Liver (tissue), 9 donors: Measurements from ENCODE around the gene FAM163A. TPM values are rescaled to one million over a fixed set of nuclear protein-coding genes. Genes with fewer than 3 reads are reported as not detected.

Experiments used
- DNase-seq: peaks from one replicate; pipeline ENCODE4 v3.0.0-alpha.2; 2017; ENCODE audit warnings: low spot score
- H3K27ac ChIP-seq, 2 donors: one replicate each; pipeline ENCODE4 v1.7.0; 2013; ENCODE audit warnings: inconsistent platforms in 2 of 2, low read length in 2 of 2, control low read depth in 1 of 2, low read depth in 1 of 2, mild to moderate bottlenecking in 1 of 2
- H3K27me3 ChIP-seq, 4 donors: one replicate each; pipeline versions ENCODE4 v1.6.1 to v1.7.0; 2013; ENCODE audit warnings: low read length in 3 of 4, inconsistent platforms in 1 of 4, mild to moderate bottlenecking in 1 of 4, moderate library complexity in 1 of 4; ENCODE audit not compliant: control insufficient read depth in 4 of 4, insufficient read depth in 4 of 4
- H3K36me3 ChIP-seq, 4 donors: one replicate each; pipeline versions ENCODE4 v1.6.1 to v1.7.0; 2013; ENCODE audit warnings: low read length in 3 of 4, mild to moderate bottlenecking in 3 of 4, low read depth in 1 of 4, moderate library complexity in 1 of 4; ENCODE audit not compliant: control insufficient read depth in 4 of 4, insufficient read depth in 3 of 4
- H3K4me1 ChIP-seq, 4 donors: one replicate each; pipeline versions ENCODE4 v1.6.1 to v1.7.0; 2013; ENCODE audit warnings: low read length in 3 of 4, mild to moderate bottlenecking in 3 of 4, moderate library complexity in 1 of 4; ENCODE audit not compliant: control insufficient read depth in 4 of 4, insufficient read depth in 4 of 4
- H3K4me3 ChIP-seq, 3 donors: one replicate each; pipeline versions ENCODE4 v1.6.1 to v1.7.0; 2013; ENCODE audit warnings: low read length in 3 of 3, control low read depth in 1 of 3, low read depth in 1 of 3, mild to moderate bottlenecking in 1 of 3
- H3K9ac ChIP-seq, 2 donors: one replicate each; pipeline ENCODE4 v1.7.0; 2013; ENCODE audit warnings: low read length in 2 of 2, mild to moderate bottlenecking in 2 of 2, moderate library complexity in 2 of 2, control low read depth in 1 of 2, low read depth in 1 of 2
- H3K9me3 ChIP-seq, 4 donors: one replicate each; pipeline versions ENCODE4 v1.6.1 to v1.7.0; 2013; ENCODE audit warnings: low read length in 3 of 4; ENCODE audit not compliant: control insufficient read depth in 4 of 4
- CTCF ChIP-seq: fragments of 150-350 bp; IDR thresholded peaks from 2 replicates; pipeline ENCODE4 v1.5.1; 2017; ENCODE audit warnings: improper control_type of control experiment, low read depth, low read length; ENCODE audit not compliant: missing input control
- EGR1 ChIP-seq, 2 donors: IDR thresholded peaks; 2 replicates each; pipeline ENCODE4 v1.6.1; 2016 to 2018; ENCODE audit warnings: antibody characterized with exemption in 2 of 2, low read depth in 2 of 2
- FOXA1 ChIP-seq: IDR thresholded peaks from 2 replicates; pipeline ENCODE4 v1.6.1; 2016; ENCODE audit warnings: antibody characterized with exemption
- FOXA2 ChIP-seq: IDR thresholded peaks from 2 replicates; pipeline ENCODE4 v1.6.1; 2016; ENCODE audit warnings: antibody characterized with exemption
- GABPA ChIP-seq, 2 donors: IDR thresholded peaks in 1 of 2; conservative IDR thresholded peaks in 1 of 2; 2 replicates each; pipeline ENCODE4 v1.6.1; 2016; ENCODE audit warnings: antibody characterized with exemption in 2 of 2, mild to moderate bottlenecking in 1 of 2, moderate library complexity in 1 of 2
- HNF4A ChIP-seq, 2 donors: conservative IDR thresholded peaks; 2 replicates each; pipeline ENCODE4 v1.6.1; 2016; ENCODE audit warnings: antibody characterized with exemption in 2 of 2, mild to moderate bottlenecking in 2 of 2
- HNF4G ChIP-seq: IDR thresholded peaks from 2 replicates; pipeline ENCODE4 v1.6.1; 2016; ENCODE audit warnings: antibody characterized with exemption
- JUND ChIP-seq, 2 donors: IDR thresholded peaks; 2 replicates each; pipeline ENCODE4 v1.6.1; 2016; ENCODE audit warnings: antibody characterized with exemption in 2 of 2
- NR2F2 ChIP-seq: IDR thresholded peaks from 2 replicates; pipeline ENCODE4 v1.6.1; 2016; ENCODE audit warnings: antibody characterized with exemption
- RAD21 ChIP-seq, 2 donors: IDR thresholded peaks; 2 replicates each; pipeline ENCODE4 v1.6.1; 2016; ENCODE audit warnings: antibody characterized with exemption in 2 of 2, mild to moderate bottlenecking in 2 of 2
- RXRA ChIP-seq, 2 donors: IDR thresholded peaks; 2 replicates each; pipeline ENCODE4 v1.6.1; 2017 to 2018; ENCODE audit warnings: antibody characterized with exemption in 2 of 2, mild to moderate bottlenecking in 1 of 2
- SP1 ChIP-seq: IDR thresholded peaks from 2 replicates; pipeline ENCODE4 v1.6.1; 2018; ENCODE audit warnings: antibody characterized with exemption, mild to moderate bottlenecking
- TAF1 ChIP-seq: conservative IDR thresholded peaks from 2 replicates; pipeline ENCODE4 v1.6.1; 2016; ENCODE audit warnings: antibody characterized with exemption, mild to moderate bottlenecking
- YY1 ChIP-seq: IDR thresholded peaks from 2 replicates; pipeline ENCODE4 v1.6.1; 2016; ENCODE audit warnings: antibody characterized with exemption, mild to moderate bottlenecking
- WGBS: extraction: QIAGEN DNeasy Blood & Tissue Kit; methylation state at CpG from one replicate; pipeline ENCODE4 v1.1.7; 2013; 5-methylcytosine and 5-hydroxymethylcytosine counted together
- polyA plus RNA-seq, 2 donors: library from polyadenylated mRNA; stranded (reverse) in 1 of 2; unstranded in 1 of 2; fragments of 200-250 nt in 1 of 2; fragments of >200 nt in 1 of 2; fragmentation: Nextera tagmentation in 1 of 2; extraction: Ambion mirVana in 1 of 2; gene quantifications; one replicate each; pipeline versions ENCODE4 v1.2.1 to v1.2.3, GENCODE V29; 2013 to 2015
- total RNA-seq, 2 donors: library from RNA; depleted of rRNA; stranded (reverse); fragments of >200 nt; gene quantifications; one replicate each; pipeline ENCODE4 v1.2.3, GENCODE V29; 2014
- TF ChIP-seq, protein P1 (sequence below): IDR thresholded peaks from 2 replicates; pipeline ENCODE4 v1.6.1; 2016; ENCODE audit warnings: antibody characterized with exemption
- TF ChIP-seq, protein P2 (sequence below): IDR thresholded peaks from 2 replicates; pipeline ENCODE4 v1.6.1; 2016; ENCODE audit warnings: antibody characterized with exemption
- TF ChIP-seq, protein P3 (sequence below): IDR thresholded peaks from 2 replicates; pipeline ENCODE4 v1.6.1; 2016; ENCODE audit warnings: antibody characterized with exemption
- TF ChIP-seq, protein P4 (sequence below): IDR thresholded peaks from 2 replicates; pipeline ENCODE4 v1.6.1; 2016; ENCODE audit warnings: antibody characterized with exemption, mild to moderate bottlenecking
- donor health status: healthy.
- donor health status: healthy.
- donor health status: healthy.
- donor health status: healthy.
- donor health status: healthy.

The FAM163A gene
- total and polyA plus RNA-seq, 4 donors, result 0.07 TPM; not detected in 3

- H3K27me3 ChIP-seq, result no peaks in the 10 kb centered on the region
- H3K9me3 ChIP-seq, result no peaks in the 10 kb centered on the region
- H3K27ac ChIP-seq, result no peak overlapping the region
- no peak overlapping the region for H3K4me3 ChIP-seq
- 88% methylated on average over 9 of the region's 9 CpGs for WGBS
- H3K36me3 ChIP-seq, result no peaks in the 10 kb centered on the region
- H3K9ac ChIP-seq, result no peak overlapping the region
- TF ChIP-seq, protein P1, sequence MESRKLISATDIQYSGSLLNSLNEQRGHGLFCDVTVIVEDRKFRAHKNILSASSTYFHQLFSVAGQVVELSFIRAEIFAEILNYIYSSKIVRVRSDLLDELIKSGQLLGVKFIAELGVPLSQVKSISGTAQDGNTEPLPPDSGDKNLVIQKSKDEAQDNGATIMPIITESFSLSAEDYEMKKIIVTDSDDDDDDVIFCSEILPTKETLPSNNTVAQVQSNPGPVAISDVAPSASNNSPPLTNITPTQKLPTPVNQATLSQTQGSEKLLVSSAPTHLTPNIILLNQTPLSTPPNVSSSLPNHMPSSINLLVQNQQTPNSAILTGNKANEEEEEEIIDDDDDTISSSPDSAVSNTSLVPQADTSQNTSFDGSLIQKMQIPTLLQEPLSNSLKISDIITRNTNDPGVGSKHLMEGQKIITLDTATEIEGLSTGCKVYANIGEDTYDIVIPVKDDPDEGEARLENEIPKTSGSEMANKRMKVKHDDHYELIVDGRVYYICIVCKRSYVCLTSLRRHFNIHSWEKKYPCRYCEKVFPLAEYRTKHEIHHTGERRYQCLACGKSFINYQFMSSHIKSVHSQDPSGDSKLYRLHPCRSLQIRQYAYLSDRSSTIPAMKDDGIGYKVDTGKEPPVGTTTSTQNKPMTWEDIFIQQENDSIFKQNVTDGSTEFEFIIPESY, result no peak
- TF ChIP-seq RXRA (IDR thresholded peaks at IDR 0.05), result no peak
- TF ChIP-seq JUND (IDR thresholded peaks at IDR 0.05), result no peak
- TF ChIP-seq, protein P2, sequence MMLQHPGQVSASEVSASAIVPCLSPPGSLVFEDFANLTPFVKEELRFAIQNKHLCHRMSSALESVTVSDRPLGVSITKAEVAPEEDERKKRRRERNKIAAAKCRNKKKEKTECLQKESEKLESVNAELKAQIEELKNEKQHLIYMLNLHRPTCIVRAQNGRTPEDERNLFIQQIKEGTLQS, result no peak
- no peak for TF ChIP-seq SP1
- no peak for TF ChIP-seq HNF4G
- no peak for TF ChIP-seq YY1
- no peak for TF ChIP-seq TAF1
- TF ChIP-seq, protein P3, sequence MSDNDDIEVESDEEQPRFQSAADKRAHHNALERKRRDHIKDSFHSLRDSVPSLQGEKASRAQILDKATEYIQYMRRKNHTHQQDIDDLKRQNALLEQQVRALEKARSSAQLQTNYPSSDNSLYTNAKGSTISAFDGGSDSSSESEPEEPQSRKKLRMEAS, result no peak
- TF ChIP-seq RAD21 (IDR thresholded peaks at IDR 0.05), result no peak
- no peak for TF ChIP-seq FOXA2
- no peak for TF ChIP-seq CTCF
- no peak for TF ChIP-seq FOXA1
- no peak for TF ChIP-seq HNF4A (conservative IDR thresholded peaks at IDR 0.05)
- TF ChIP-seq EGR1 (IDR thresholded peaks at IDR 0.05; ENCODE audit: low read depth in 2 of 2), result no peak
- TF ChIP-seq GABPA (IDR thresholded peaks at IDR 0.05 in 1 of 2, conservative IDR thresholded peaks at IDR 0.05 in 1 of 2), result no peak
- no peak for TF ChIP-seq NR2F2
- TF ChIP-seq, protein P4, sequence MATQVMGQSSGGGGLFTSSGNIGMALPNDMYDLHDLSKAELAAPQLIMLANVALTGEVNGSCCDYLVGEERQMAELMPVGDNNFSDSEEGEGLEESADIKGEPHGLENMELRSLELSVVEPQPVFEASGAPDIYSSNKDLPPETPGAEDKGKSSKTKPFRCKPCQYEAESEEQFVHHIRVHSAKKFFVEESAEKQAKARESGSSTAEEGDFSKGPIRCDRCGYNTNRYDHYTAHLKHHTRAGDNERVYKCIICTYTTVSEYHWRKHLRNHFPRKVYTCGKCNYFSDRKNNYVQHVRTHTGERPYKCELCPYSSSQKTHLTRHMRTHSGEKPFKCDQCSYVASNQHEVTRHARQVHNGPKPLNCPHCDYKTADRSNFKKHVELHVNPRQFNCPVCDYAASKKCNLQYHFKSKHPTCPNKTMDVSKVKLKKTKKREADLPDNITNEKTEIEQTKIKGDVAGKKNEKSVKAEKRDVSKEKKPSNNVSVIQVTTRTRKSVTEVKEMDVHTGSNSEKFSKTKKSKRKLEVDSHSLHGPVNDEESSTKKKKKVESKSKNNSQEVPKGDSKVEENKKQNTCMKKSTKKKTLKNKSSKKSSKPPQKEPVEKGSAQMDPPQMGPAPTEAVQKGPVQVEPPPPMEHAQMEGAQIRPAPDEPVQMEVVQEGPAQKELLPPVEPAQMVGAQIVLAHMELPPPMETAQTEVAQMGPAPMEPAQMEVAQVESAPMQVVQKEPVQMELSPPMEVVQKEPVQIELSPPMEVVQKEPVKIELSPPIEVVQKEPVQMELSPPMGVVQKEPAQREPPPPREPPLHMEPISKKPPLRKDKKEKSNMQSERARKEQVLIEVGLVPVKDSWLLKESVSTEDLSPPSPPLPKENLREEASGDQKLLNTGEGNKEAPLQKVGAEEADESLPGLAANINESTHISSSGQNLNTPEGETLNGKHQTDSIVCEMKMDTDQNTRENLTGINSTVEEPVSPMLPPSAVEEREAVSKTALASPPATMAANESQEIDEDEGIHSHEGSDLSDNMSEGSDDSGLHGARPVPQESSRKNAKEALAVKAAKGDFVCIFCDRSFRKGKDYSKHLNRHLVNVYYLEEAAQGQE, result no peak
- DNase-seq, result no peak
- no peaks in the 10 kb centered on the region for H3K4me1 ChIP-seq
Measured at GRCh38 chr1:179828554-179829110, 85.5 kb downstream of the FAM163A start.
